Fibroblast of the aortic adventitia (primary cell): ENCODE data around the gene CCDC50. TPM values are rescaled to one million over a fixed set of nuclear protein-coding genes. Genes with fewer than 3 reads are reported as not detected.

Experiments
- DNase-seq: peaks from one replicate; pipeline ENCODE4 v3.0.0-alpha.2; 2010; ENCODE audit warnings: low read depth
- H3K4me3 ChIP-seq: 2 replicates; pipeline ENCODE4 v1.5.1; 2011; ENCODE audit warnings: low read depth, mild to moderate bottlenecking, control low read depth, low read length, moderate library complexity
- CTCF ChIP-seq: IDR thresholded peaks from 2 replicates; pipeline ENCODE4 v1.5.1; 2011; ENCODE audit warnings: mild to moderate bottlenecking, low read length, control low read depth, inconsistent platforms; ENCODE audit not compliant: insufficient read depth
- total RNA-seq: library from RNA; depleted of rRNA; stranded (reverse); fragments of >200 nt; gene quantifications from 2 replicates; pipeline ENCODE4 v1.2.3, GENCODE V29; 2012; ENCODE audit warnings: low replicate concordance

CCDC50 gene
- total RNA-seq, 1 donor, result 84.6 TPM

- no peak overlapping the region for H3K4me3 ChIP-seq
- TF ChIP-seq CTCF, result no peak
- DNase-seq, result no peak
These were observed 42.9 kb downstream of the CCDC50 start for GRCh38 chr3:191372122-191372521.

- DNase-seq, result peak; percentile 51
- H3K4me3 ChIP-seq, result no peak overlapping the region
- TF ChIP-seq CTCF, result no peak
These were observed 44.1 kb downstream of the CCDC50 start for GRCh38 chr3:191373327-191373726.

- DNase-seq, result peak; percentile 74
- H3K4me3 ChIP-seq, result no peak overlapping the region
- no peak for TF ChIP-seq CTCF
These were observed 47.4 kb downstream of the CCDC50 start for GRCh38 chr3:191376516-191377141.

- DNase-seq, result peak; percentile 20
These were observed 49.1 kb downstream of the CCDC50 start for GRCh38 chr3:191378142-191378812.

GRCh38 chr3:191379446-191379845 lies 50.3 kb downstream of the CCDC50 start:
- TF ChIP-seq CTCF, result no peak
- DNase-seq, result no peak

More at GRCh38 chr3:191378142-191378812, 49.1 kb downstream of the CCDC50 start:
- H3K4me3 ChIP-seq, result no peak overlapping the region
- TF ChIP-seq CTCF, result no peak

GRCh38 chr3:191380001-191380400 lies 50.8 kb downstream of the CCDC50 start:
- H3K4me3 ChIP-seq, result no peak overlapping the region
- TF ChIP-seq CTCF, result no peak
- DNase-seq, result peak; percentile 66

More at GRCh38 chr3:191379446-191379845, 50.3 kb downstream of the CCDC50 start:
- H3K4me3 ChIP-seq, result no peak overlapping the region
